LNCaP clone FGC (cell line): ENCODE results near the gene LILRA5.
A peak's percentile ranks its signal among the peaks of the same experiment; 100 is the strongest.
"Not testable (repeated sequence)": the region's sequence is repeated elsewhere in the genome, so short reads cannot be mapped to it uniquely, and the experiment has no call there.

ENCODE experiments used
- DNase-seq: peaks from one replicate; pipeline ENCODE4 v3.0.0-alpha.2; 2011; ENCODE audit warnings: low read depth
- H3K4me3 ChIP-seq: 2 replicates; pipeline ENCODE4 v1.5.1; 2011; ENCODE audit warnings: mild to moderate bottlenecking, low read depth, low read length, control low read depth
- TF ChIP-seq, protein P1 (sequence below): IDR thresholded peaks from 2 replicates; pipeline ENCODE4 v1.5.1; 2012; ENCODE audit warnings: mild to moderate bottlenecking; ENCODE audit not compliant: control insufficient read depth, insufficient read depth; ENCODE audit errors: extremely low read depth

LILRA5 gene

DNA sequence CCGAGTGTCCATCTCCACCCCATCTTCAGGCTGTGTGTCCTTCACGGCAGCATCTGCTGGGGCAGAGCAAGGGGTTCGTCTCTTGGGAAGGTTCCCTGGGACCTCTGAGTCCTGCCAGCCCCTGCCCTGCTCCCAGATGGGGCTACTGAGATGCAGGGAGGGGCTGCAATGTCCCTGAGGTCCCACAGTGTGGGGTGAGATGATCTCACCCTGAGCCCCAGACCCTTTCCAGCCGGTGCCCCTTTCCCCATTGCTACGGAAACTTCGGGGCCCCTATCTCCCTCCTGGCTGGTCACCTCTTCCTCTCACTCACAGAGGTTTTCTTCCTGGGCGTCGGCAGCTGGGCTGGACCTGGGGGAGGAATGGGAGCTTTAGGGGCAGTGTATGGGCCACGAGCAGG is 37.0 kb downstream of the LILRA5 start:
- DNase-seq: no peak
- H3K4me3 ChIP-seq: no peak overlapping the region

DNA sequence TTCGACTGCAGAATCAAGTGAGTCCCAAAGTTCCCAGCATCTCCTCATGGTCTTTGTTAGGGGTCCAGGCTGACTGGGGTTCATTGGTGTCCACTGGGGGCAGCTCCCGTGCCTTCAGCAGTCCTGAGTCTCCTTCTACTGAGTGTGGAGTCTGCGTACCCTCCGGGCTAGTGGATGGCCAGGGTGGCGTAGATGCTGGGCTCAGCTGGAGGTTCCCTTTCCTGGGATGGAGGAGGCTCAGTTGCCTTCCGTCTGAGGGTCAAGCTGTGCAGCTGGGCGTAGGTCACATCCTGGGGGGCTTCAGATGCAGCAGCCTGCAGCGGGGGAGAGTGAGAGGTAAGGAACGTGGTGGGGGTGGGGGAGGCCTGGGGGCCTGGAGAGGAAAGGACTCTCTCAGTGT is 38.5 kb downstream of the LILRA5 start:
- not testable (repeated sequence) for DNase-seq, H3K4me3 ChIP-seq

More for the DNA sequence above, 37.0 kb downstream of the LILRA5 start:
- TF ChIP-seq, protein P1, sequence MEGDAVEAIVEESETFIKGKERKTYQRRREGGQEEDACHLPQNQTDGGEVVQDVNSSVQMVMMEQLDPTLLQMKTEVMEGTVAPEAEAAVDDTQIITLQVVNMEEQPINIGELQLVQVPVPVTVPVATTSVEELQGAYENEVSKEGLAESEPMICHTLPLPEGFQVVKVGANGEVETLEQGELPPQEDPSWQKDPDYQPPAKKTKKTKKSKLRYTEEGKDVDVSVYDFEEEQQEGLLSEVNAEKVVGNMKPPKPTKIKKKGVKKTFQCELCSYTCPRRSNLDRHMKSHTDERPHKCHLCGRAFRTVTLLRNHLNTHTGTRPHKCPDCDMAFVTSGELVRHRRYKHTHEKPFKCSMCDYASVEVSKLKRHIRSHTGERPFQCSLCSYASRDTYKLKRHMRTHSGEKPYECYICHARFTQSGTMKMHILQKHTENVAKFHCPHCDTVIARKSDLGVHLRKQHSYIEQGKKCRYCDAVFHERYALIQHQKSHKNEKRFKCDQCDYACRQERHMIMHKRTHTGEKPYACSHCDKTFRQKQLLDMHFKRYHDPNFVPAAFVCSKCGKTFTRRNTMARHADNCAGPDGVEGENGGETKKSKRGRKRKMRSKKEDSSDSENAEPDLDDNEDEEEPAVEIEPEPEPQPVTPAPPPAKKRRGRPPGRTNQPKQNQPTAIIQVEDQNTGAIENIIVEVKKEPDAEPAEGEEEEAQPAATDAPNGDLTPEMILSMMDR: no peak

DNA sequence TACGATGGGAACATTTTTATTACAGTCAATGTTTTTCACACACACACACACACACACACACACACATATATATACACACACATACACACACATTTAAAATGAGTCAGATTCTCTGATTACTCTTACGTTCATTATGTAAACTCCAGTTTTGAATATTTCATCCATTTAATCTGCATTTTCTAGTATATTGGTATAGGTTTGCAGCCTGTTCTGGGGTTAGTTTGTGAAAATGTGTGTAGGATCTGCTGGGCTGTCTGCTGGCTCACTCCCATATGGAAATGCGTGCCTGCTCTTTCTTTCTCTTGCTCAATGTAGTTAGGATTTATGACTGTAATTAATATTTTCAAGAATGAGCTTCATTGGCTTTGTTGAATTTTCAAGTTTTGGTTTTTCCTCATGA is 39.1 kb downstream of the LILRA5 start:
- no peak for DNase-seq
- TF ChIP-seq, protein P1: no peak
- H3K4me3 ChIP-seq: no peak overlapping the region

DNA sequence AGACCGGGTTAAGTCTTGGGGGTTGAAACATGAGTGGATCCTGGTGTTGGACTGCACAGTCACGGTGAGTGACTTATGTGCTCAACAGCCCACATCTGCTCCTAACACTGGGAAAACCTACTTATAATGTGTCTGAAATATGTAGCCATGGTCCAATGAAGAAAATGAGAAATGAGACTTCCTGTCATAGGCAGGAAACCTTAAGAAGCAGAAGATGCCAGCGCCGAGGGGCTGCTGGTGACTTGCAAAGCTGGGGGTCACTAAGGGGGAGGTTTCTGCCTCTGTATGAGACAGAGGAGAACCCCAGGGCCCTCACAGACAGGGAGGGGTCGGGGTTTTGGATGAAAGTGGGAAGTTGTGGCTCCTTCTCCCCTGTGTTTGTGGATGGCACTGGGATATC is 40.8 kb downstream of the LILRA5 start:
- H3K4me3 ChIP-seq, DNase-seq: not testable (repeated sequence)

DNA sequence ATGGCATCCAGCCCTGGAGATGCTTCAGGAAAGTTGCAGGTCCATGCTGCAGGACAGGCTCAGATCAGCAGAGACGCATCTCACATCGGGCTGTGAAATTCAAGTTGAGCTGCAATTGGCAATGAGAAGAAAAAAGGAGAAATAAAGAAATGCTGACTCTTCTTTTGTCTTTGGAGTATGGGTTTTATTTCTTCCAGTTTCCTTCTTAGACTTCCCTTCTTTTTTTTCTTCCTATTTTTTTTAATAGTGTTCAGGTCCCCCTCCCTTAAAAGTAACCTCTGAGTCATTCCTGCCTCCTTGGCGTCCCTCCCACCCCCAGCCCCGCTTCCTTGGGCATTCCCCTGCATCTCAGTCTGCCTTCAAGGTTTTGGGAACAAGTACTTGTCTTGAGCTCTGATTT is 41.4 kb downstream of the LILRA5 start:
- DNase-seq, H3K4me3 ChIP-seq: not testable (repeated sequence)

DNA sequence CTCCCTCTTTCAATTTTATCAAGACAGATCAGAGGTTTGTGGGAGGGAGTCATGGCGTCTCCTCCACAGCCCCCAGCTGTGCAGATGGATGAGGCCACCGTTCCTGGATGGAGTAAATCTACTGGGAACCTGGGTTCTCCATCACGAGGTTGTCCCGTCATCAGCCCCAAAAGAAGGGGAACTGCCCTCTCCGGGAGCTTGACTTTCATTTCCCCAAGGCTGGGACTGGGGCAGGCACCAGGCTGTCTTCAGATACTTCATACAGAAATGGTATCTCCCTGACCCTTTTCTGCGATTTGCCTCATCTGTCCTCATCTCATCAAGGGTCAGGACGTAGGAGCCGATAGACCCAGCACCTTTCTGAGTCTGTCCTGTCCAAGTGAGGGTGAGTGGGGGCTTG is 41.9 kb downstream of the LILRA5 start:
- TF ChIP-seq, protein P1: no peak
- no peak overlapping the region for H3K4me3 ChIP-seq
- no peak for DNase-seq

DNA sequence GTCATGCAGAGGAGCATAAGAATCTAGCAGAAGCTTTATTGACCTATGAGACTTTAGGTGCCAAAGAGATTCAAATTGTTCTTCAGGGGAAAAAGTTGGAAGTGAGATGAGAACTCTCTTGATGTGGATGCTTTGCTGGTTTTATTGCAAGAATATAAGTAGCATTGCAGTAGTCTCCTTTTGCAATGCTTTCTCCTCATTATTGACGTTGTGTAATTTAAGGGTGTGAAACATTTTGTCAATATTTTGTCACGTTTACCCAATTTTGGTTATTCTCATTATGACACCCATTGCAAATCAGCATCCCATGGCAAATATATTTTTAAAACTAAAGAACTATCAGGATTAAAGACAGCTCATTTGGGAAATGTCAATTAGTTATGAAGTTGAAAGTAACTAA is 44.0 kb downstream of the LILRA5 start:
- no peak for DNase-seq
- TF ChIP-seq, protein P1: no peak
- H3K4me3 ChIP-seq: no peak overlapping the region

DNA sequence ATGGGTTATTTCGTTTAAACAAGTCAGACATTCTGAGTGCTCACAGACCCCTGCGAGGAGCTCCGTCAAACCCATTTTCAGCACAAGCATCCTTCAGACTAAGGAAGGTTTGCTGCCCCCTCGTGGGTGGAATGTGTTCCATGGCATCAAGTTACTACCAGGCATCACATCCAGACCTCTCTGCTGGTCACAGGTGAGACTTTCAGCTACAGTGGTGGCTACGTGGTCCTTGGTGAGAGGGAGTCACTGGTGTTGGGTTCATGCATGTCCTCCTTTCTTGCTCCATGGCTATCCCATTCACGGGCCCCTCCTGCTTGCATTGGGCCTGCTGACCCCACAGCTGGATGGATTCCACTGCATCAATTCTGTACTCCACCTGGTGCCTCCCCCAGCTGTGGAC is 46.8 kb downstream of the LILRA5 start:
- TF ChIP-seq, protein P1: peak; percentile 78
- DNase-seq: peak; percentile 35
- H3K4me3 ChIP-seq: no peak overlapping the region

DNA sequence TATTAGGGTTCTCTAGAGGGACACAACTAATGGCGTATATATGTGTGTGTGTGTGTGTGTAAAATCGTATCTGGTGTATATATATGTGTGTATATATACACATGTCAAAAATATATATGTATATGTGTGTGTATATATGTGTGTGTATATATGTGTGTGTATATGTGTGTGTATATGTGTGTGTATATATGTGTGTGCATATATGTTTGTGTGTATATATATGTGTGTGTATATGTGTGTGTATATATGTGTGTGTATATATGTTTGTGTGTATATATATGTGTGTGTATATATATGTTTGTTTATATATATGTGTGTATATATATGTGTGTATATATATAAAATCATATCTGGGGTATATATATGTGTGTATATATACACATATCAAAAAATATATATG is 50.5 kb downstream of the LILRA5 start:
- TF ChIP-seq, protein P1: no peak
- DNase-seq: no peak
- H3K4me3 ChIP-seq: no peak overlapping the region
